Stomach (tissue), 4 donors: ENCODE data around the gene MMP3.

ENCODE experiments used
- EP300 ChIP-seq: sonication (generic); formaldehyde crosslinking; IDR thresholded peaks from one replicate; pipeline ENCODE4 v1.6.1; 2017; ENCODE audit warnings: antibody characterized with exemption
- POLR2AphosphoS5 ChIP-seq, 3 donors: sonication (generic); formaldehyde crosslinking; IDR thresholded peaks; one replicate each; pipeline ENCODE4 v1.6.1; 2016; ENCODE audit warnings: antibody characterized with exemption in 3 of 3
- TF ChIP-seq, protein P1 (sequence below), 7 experiments: fragments of 450-650 bp in 4 of 7; fragments of 200-600 bp in 3 of 7; sonication (generic) in 3 of 7; IDR thresholded peaks; one replicate each; pipeline ENCODE4 v1.5.1; 2016 to 2019; ENCODE audit warnings: antibody characterized with exemption in 7 of 7, control low read depth in 2 of 7, mild to moderate bottlenecking in 1 of 7

DNA sequence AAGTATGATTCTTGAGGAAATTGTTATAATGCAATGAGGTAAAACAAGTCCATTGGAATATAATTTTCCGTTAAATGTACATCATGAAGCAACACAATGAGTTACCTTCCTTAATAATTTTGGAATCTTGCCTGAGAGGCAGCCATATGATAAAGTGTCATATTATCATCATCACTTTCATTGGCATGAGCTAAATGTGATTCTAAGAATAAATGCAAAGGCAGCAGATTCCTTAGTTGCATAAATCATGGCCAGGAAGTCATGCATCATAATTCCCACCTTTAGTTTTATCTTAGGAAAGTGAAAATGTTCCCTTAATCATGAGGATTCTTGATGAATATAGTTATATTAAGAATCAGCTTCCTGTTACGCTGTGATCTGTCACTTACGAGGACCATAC, 31.2 kb downstream of the MMP3 start:
- TF ChIP-seq, protein P1, sequence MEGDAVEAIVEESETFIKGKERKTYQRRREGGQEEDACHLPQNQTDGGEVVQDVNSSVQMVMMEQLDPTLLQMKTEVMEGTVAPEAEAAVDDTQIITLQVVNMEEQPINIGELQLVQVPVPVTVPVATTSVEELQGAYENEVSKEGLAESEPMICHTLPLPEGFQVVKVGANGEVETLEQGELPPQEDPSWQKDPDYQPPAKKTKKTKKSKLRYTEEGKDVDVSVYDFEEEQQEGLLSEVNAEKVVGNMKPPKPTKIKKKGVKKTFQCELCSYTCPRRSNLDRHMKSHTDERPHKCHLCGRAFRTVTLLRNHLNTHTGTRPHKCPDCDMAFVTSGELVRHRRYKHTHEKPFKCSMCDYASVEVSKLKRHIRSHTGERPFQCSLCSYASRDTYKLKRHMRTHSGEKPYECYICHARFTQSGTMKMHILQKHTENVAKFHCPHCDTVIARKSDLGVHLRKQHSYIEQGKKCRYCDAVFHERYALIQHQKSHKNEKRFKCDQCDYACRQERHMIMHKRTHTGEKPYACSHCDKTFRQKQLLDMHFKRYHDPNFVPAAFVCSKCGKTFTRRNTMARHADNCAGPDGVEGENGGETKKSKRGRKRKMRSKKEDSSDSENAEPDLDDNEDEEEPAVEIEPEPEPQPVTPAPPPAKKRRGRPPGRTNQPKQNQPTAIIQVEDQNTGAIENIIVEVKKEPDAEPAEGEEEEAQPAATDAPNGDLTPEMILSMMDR (IDR thresholded peaks at IDR 0.05) = no peak
- TF ChIP-seq EP300 (no peak), POLR2AphosphoS5 (IDR thresholded peaks at IDR 0.05) (no peak)
